Heart left ventricle (tissue), 16 donors: ENCODE data around the gene RNF213. TPM values are rescaled to one million over a fixed set of nuclear protein-coding genes. Genes with fewer than 3 reads are reported as not detected.
"Not testable (repeated sequence)": the region's sequence is repeated elsewhere in the genome, so short reads cannot be mapped to it uniquely, and the experiment has no call there.

Experiments
- ATAC-seq, 4 donors: fragments of 200-7000 bp; cut with Tn5 transposase; one replicate each; pipeline ENCODE4 v1.9.1; 2020 to 2022; ENCODE audit warnings: moderate library complexity in 4 of 4, mild to moderate bottlenecking in 3 of 4, moderate number of reproducible peaks in 1 of 4
- DNase-seq, 5 donors: peaks; one replicate each; pipeline ENCODE4 v3.0.0-alpha.2; 2020
- H3K27ac ChIP-seq, 12 donors: fragments of 200-600 bp; sonication (generic) in 4 of 12; one replicate each; pipeline versions ENCODE4 v1.5.0 to v1.8.0; 2016 to 2022; ENCODE audit warnings: mild to moderate bottlenecking in 2 of 12
- H3K27me3 ChIP-seq, 9 donors: fragments of 200-600 bp; sonication (generic) in 2 of 9; one replicate each; pipeline versions ENCODE4 v1.5.1 to v1.8.0; 2016 to 2022; ENCODE audit warnings: mild to moderate bottlenecking in 3 of 9
- H3K36me3 ChIP-seq, 9 donors: fragments of 200-600 bp; sonication (generic) in 2 of 9; one replicate each; pipeline versions ENCODE4 v1.5.0 to v1.8.0; 2018 to 2022; ENCODE audit warnings: mild to moderate bottlenecking in 2 of 9
- H3K4me1 ChIP-seq, 12 donors: fragments of 200-600 bp; sonication (generic) in 4 of 12; one replicate each; pipeline versions ENCODE4 v1.5.0 to v1.8.0; 2016 to 2022; ENCODE audit warnings: mild to moderate bottlenecking in 3 of 12
- H3K4me3 ChIP-seq, 12 donors: fragments of 200-600 bp; sonication (generic) in 4 of 12; one replicate each; pipeline versions ENCODE4 v1.5.0 to v1.8.0; 2017 to 2022; ENCODE audit warnings: mild to moderate bottlenecking in 9 of 12, moderate library complexity in 4 of 12
- H3K9me3 ChIP-seq, 12 donors: fragments of 200-600 bp; sonication (generic) in 4 of 12; one replicate each; pipeline versions ENCODE4 v1.5.0 to v1.8.0; 2016 to 2022; ENCODE audit warnings: mild to moderate bottlenecking in 1 of 12
- POLR2A ChIP-seq, 2 donors: fragments of 450-650 bp; IDR thresholded peaks; one replicate each; pipeline ENCODE4 v1.6.1; 2017; ENCODE audit warnings: antibody characterized with exemption in 2 of 2, mild to moderate bottlenecking in 2 of 2, moderate library complexity in 2 of 2
- WGBS, 4 donors: extraction: QIAGEN DNeasy Blood & Tissue Kit in 2 of 4; methylation state at CpG; one replicate each; pipeline versions ENCODE4 v1.1.5 to v1.1.7; 2013 to 2018; 5-methylcytosine and 5-hydroxymethylcytosine counted together
- intact Hi-C, 10 donors: fragments of 100-400 bp; cut with DNase I; formaldehyde crosslinking; loops; one replicate each; pipeline versions ENCODE4 v1.11.1 to v1.14.2; 2022
- polyA plus RNA-seq, 2 donors: library from polyadenylated mRNA; stranded (reverse); fragments of 200-250 nt; gene quantifications; one replicate each; pipeline ENCODE4 v1.2.3, GENCODE V29; 2013
- total RNA-seq, 9 donors: library from RNA; depleted of rRNA in 2 of 9; stranded (reverse); fragments of >200 nt in 2 of 9; fragmentation: NEBNext Ultra II Directional in 3 of 9; extraction: Animal tissue kit (Norgen Biotek cat#: 25700) in 3 of 9; gene quantifications; one replicate each; pipeline versions ENCODE4 v1.1.0 to v1.2.4, GENCODE V29; 2016 to 2023
- TF ChIP-seq, protein P1 (sequence below), 12 donors: fragments of 200-600 bp; sonication (generic) in 4 of 12; IDR thresholded peaks; one replicate each; pipeline versions ENCODE4 v1.5.0 to v1.8.0; 2018 to 2022; ENCODE audit warnings: antibody characterized with exemption in 12 of 12, mild to moderate bottlenecking in 5 of 12
- donor health status: ischemic (EF 13 %, LVEDD 7.1; RV severe dilation, severe dysfunction).
- donor health status: healthy with polysubstance abuse.
- donor health status: DM: no; HTN: yes; CAD: no.
- donor health status: DM: no; HTN: no; CAD: no.
- donor health status: ischemic (EF 25% LVEDD 6.9; RV normal size, moderate dysfunction).
- donor health status: ischemic (EF 25% LVEDD 5.7; RV mildly dilated, moderate dysfunction).
- donor health status: healthy.
- donor health status: DM: yes; HTN: yes; CAD: no.
- donor health status: ischemic (EF 35%, LVEDD 5.7; RV mildly dilated, moderate dysfunction).
- donor health status: nonischemic (EF 11% LVEDD 7.7; RV severe dilation, severe dysfunction).
- donor health status: DM: yes; HTN: yes; CAD: no.
- donor health status: PGD.
- donor health status: ischemic (EF 29% LVEDD 5.4; RV normal size, mild dysfunction).
- donor health status: nonischemic (EF 23%, LVEDD 6.1; RV moderate dilation, normal function).

Gene RNF213
- total and polyA plus RNA-seq, 11 donors: 23.1 to 167 (median 31.4) TPM

DNA sequence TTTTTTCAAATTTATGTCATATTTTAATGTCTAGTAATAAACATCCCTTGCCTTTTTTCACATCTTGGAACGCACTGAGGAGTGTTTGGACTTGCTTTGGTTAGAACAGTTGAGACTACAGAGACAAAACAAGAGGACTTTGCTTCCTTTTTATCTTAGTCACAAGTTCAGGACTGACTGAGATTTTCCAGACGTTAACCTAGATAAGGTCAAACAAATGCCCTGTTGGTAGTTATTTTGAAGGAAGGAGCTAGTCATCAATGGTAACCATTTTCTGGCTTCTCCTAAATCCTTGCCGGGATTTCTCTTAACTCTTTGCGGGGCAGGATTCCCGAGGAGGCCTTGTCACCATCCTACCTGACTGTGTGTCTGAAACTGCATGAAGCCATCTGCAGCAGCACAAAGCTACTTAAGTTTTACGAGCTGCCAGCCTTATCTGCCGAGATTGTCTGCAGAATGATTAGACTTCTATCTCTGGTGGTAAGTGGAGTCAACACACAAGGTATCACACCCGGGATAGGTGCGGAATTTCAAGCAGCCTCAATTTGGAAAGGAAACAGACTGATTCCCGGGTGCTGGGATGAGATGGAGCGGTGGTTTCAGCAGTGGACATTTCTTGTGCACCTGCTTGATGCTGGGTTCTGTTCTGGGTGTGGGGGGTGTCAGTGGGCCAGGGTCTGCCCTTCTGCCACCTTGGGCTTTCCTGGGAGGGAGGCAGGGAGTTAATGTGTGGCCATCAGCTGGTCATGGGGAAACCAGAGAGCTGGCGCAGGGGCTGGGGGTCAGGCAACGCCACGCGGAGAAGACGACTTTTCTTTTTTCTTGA, 48.3 kb downstream of the RNF213 start:
- ATAC-seq (no peak), DNase-seq (no peak)
- no peak overlapping the region for H3K27ac ChIP-seq
- no peak overlapping the region for H3K4me3 ChIP-seq
- peaks cover 0 to 10% (median under 1%) of the 10 kb centered on the region in 12 donors for H3K9me3 ChIP-seq
- TF ChIP-seq, protein P1, sequence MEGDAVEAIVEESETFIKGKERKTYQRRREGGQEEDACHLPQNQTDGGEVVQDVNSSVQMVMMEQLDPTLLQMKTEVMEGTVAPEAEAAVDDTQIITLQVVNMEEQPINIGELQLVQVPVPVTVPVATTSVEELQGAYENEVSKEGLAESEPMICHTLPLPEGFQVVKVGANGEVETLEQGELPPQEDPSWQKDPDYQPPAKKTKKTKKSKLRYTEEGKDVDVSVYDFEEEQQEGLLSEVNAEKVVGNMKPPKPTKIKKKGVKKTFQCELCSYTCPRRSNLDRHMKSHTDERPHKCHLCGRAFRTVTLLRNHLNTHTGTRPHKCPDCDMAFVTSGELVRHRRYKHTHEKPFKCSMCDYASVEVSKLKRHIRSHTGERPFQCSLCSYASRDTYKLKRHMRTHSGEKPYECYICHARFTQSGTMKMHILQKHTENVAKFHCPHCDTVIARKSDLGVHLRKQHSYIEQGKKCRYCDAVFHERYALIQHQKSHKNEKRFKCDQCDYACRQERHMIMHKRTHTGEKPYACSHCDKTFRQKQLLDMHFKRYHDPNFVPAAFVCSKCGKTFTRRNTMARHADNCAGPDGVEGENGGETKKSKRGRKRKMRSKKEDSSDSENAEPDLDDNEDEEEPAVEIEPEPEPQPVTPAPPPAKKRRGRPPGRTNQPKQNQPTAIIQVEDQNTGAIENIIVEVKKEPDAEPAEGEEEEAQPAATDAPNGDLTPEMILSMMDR (IDR thresholded peaks at IDR 0.05): no peak
- no peak for TF ChIP-seq POLR2A (IDR thresholded peaks at IDR 0.05)
- no peaks in the 10 kb centered on the region for H3K27me3 ChIP-seq
- intact Hi-C loops: no loop called here
- H3K4me1 ChIP-seq: no peaks in the 10 kb centered on the region
- WGBS, 4 donors: 75 to 82% (median 80%) methylated on average over 16 of the region's 16 CpGs
- H3K36me3 ChIP-seq: peaks cover 0 to 93% (median 90%) of the 10 kb centered on the region in 9 donors

GRCh38 chr17:80311216-80311827, 50.7 kb downstream of the RNF213 start:
- no peak for DNase-seq

GRCh38 chr17:80312621-80313135, 52.0 kb downstream of the RNF213 start:
- H3K9me3 ChIP-seq: no peaks in the 10 kb centered on the region
- TF ChIP-seq, protein P1 (IDR thresholded peaks at IDR 0.05): no peak
- TF ChIP-seq POLR2A (IDR thresholded peaks at IDR 0.05): no peak
- intact Hi-C loops: no loop called here
- H3K27me3 ChIP-seq: no peaks in the 10 kb centered on the region
- H3K4me3 ChIP-seq: no peak overlapping the region
- ATAC-seq: no peak
- no peak overlapping the region for H3K27ac ChIP-seq
- peaks cover 0 to 4% (median 0%) of the 10 kb centered on the region in 12 donors for H3K4me1 ChIP-seq
- H3K36me3 ChIP-seq: peaks cover 0 to 74% (median 69%) of the 10 kb centered on the region in 9 donors
- 93 to 96% (median 94%) methylated on average over 7 to 12 of the region's 12 CpGs for WGBS, 4 donors
- no peak for DNase-seq

More at GRCh38 chr17:80311216-80311827, 50.7 kb downstream of the RNF213 start:
- Histone ChIP-seq H3K9me3 (no peaks in the 10 kb centered on the region), H3K4me3 (no peak overlapping the region), H3K36me3 (peaks cover 0 to 74% (median 71%) of the 10 kb centered on the region in 9 donors), H3K27ac (no peak overlapping the region), H3K4me1 (no peaks in the 10 kb centered on the region), H3K27me3 (no peaks in the 10 kb centered on the region)
- no peak for ATAC-seq
- TF ChIP-seq, protein P1 (IDR thresholded peaks at IDR 0.05): no peak
- WGBS, 4 donors: 93 to 97% (median 96%) methylated on average over 22 of the region's 22 CpGs
- intact Hi-C loops: no loop called here

GRCh38 chr17:80313160-80313829, 52.6 kb downstream of the RNF213 start:
- TF ChIP-seq, protein P1 (IDR thresholded peaks at IDR 0.05): no peak
- no peak for TF ChIP-seq POLR2A (IDR thresholded peaks at IDR 0.05)
- Histone ChIP-seq H3K27ac (no peak overlapping the region), H3K4me1 (peaks cover 0 to 5% (median 0%) of the 10 kb centered on the region in 12 donors), H3K9me3 (no peaks in the 10 kb centered on the region), H3K36me3 (peaks cover 0 to 74% (median 68%) of the 10 kb centered on the region in 9 donors), H3K4me3 (no peak overlapping the region), H3K27me3 (no peaks in the 10 kb centered on the region)
- intact Hi-C loops: no loop called here
- ATAC-seq: no peak
- no peak for DNase-seq
- WGBS, 4 donors: 98 to 99% (median 98%) methylated on average over 4 to 6 of the region's 6 CpGs

DNA sequence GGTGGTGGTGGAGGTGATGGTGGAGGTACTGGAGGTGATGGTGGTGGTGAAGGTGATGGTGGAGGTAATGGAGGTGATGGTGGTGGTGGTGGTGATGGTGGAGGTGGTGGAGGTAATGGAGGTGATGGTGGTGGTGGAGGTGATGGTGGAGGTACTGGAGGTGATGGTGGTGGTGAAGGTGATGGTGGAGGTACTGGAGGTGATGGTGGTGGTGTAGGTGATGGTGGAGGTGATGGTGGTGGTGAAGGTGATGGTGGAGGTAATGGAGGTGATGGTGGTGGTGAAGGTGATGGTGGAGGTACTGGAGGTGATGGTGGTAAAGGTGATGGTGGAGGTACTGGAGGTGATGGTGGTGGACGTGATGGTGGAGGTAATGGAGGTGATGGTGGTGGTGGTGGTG, 53.3 kb downstream of the RNF213 start:
- H3K27ac ChIP-seq, intact Hi-C loops, DNase-seq, ATAC-seq, H3K4me1 ChIP-seq, H3K27me3 ChIP-seq, H3K4me3 ChIP-seq, H3K9me3 ChIP-seq: not testable (repeated sequence)
- 100% methylated on average over 1 of the region's 1 CpG for WGBS, 4 donors
- H3K36me3 ChIP-seq: peaks cover 0 to 74% (median 68%) of the 10 kb centered on the region in 9 donors
